Sigmoid colon (tissue), 7 donors: ENCODE measurements around the gene RAB29. TPM values are rescaled to one million over a fixed set of nuclear protein-coding genes. Genes with fewer than 3 reads are reported as not detected.

Experiments
- DNase-seq: peaks from one replicate; pipeline ENCODE4 v3.0.0-alpha.2; 2019
- H3K27ac ChIP-seq, 4 donors: fragments of 200-600 bp; sonication (generic); one replicate each; pipeline ENCODE4 v1.5.1; 2016 to 2019; ENCODE audit warnings: mild to moderate bottlenecking in 1 of 4
- H3K27me3 ChIP-seq, 3 donors: fragments of 200-600 bp; sonication (generic); one replicate each; pipeline ENCODE4 v1.5.1; 2019; ENCODE audit warnings: mild to moderate bottlenecking in 1 of 3
- H3K36me3 ChIP-seq, 4 donors: fragments of 200-600 bp; sonication (generic); one replicate each; pipeline ENCODE4 v1.5.1; 2016 to 2019
- H3K4me1 ChIP-seq, 4 donors: fragments of 200-600 bp; sonication (generic); one replicate each; pipeline ENCODE4 v1.5.1; 2017 to 2019
- H3K4me3 ChIP-seq, 4 donors: fragments of 200-600 bp; sonication (generic); one replicate each; pipeline ENCODE4 v1.5.1; 2017 to 2019; ENCODE audit warnings: mild to moderate bottlenecking in 2 of 4, moderate library complexity in 1 of 4
- H3K9me3 ChIP-seq, 4 donors: fragments of 200-600 bp in 3 of 4; sonication (generic) in 3 of 4; one replicate each; pipeline versions ENCODE4 v1.5.1 to v1.6.1; 2013 to 2019
- CTCF ChIP-seq, 4 experiments: fragments of 450-650 bp in 3 of 4; fragments of 200-600 bp in 1 of 4; IDR thresholded peaks; one replicate each; pipeline ENCODE4 v1.5.1; 2016 to 2019; ENCODE audit warnings: antibody characterized with exemption in 4 of 4, mild to moderate bottlenecking in 3 of 4, moderate library complexity in 2 of 4
- EP300 ChIP-seq, 4 donors: sonication (generic); formaldehyde crosslinking; IDR thresholded peaks; one replicate each; pipeline ENCODE4 v1.6.1; 2017; ENCODE audit warnings: antibody characterized with exemption in 4 of 4
- POLR2A ChIP-seq, 2 donors: fragments of 450-650 bp; IDR thresholded peaks; one replicate each; pipeline ENCODE4 v1.6.1; 2016; ENCODE audit warnings: antibody characterized with exemption in 2 of 2, mild to moderate bottlenecking in 2 of 2, moderate library complexity in 2 of 2
- POLR2AphosphoS5 ChIP-seq, 4 donors: sonication (generic); formaldehyde crosslinking; IDR thresholded peaks; one replicate each; pipeline ENCODE4 v1.6.1; 2017; ENCODE audit warnings: antibody characterized with exemption in 4 of 4
- WGBS, 2 donors: extraction: QIAGEN DNeasy Blood & Tissue Kit; methylation state at CpG; one replicate each; pipeline ENCODE4 v1.1.7; 2013; 5-methylcytosine and 5-hydroxymethylcytosine counted together
- intact Hi-C: fragments of 100-400 bp; cut with DNase I; formaldehyde crosslinking; loops from one replicate; pipeline ENCODE4 v1.15.1; 2023
- polyA plus RNA-seq, 3 donors: library from polyadenylated mRNA; stranded (reverse); fragments of 200-250 nt; gene quantifications; one replicate each; pipeline ENCODE4 v1.2.3, GENCODE V29; 2013
- total RNA-seq, 4 donors: library from RNA; depleted of rRNA; stranded (reverse); fragments of >200 nt; gene quantifications; one replicate each; pipeline ENCODE4 v1.1.0, GENCODE V29; 2016
- donor health status: healthy with polysubstance abuse.
- donor health status: Bipolar disorder and iron deficiency.
- donor health status: healthy.

The RAB29 gene
- total and polyA plus RNA-seq, 7 donors = 6.9 to 28.5 (median 19.8) TPM

- Histone ChIP-seq H3K4me1 (peaks cover 0 to 11% (median 2%) of the 10 kb centered on the region in 4 donors), H3K27me3 (no peaks in the 10 kb centered on the region), H3K9me3 (no peaks in the 10 kb centered on the region), H3K36me3 (no peaks in the 10 kb centered on the region), H3K4me3 (no peak overlapping the region), H3K27ac (peak overlapping the region; percentile 40 to 81 (median 62))
- TF ChIP-seq CTCF (IDR thresholded peaks at IDR 0.05) = no peak
- TF ChIP-seq EP300 (IDR thresholded peaks at IDR 0.05) = no peak
- TF ChIP-seq POLR2A (IDR thresholded peaks at IDR 0.05) = no peak
- TF ChIP-seq POLR2AphosphoS5 (IDR thresholded peaks at IDR 0.05) = no peak
- DNase-seq = no peak
- WGBS, 2 donors = 71 to 74% methylated on average over 4 of the region's 4 CpGs
- intact Hi-C loops = no loop called here
Observed at GRCh38 chr1:205782627-205783432, 7.5 kb upstream of the RAB29 start.

GRCh38 chr1:205780335-205780734, 5.1 kb upstream of the RAB29 start:
- no peaks in the 10 kb centered on the region for H3K27me3 ChIP-seq
- H3K9me3 ChIP-seq = no peaks in the 10 kb centered on the region
- 71 to 83% methylated on average over 5 of the region's 5 CpGs for WGBS, 2 donors
- no peak overlapping the region for H3K27ac ChIP-seq
- H3K36me3 ChIP-seq = no peaks in the 10 kb centered on the region
- no peak for DNase-seq
- intact Hi-C loops = no loop called here
- H3K4me3 ChIP-seq = no peak overlapping the region
- TF ChIP-seq EP300 (IDR thresholded peaks at IDR 0.05) (no peak), POLR2AphosphoS5 (IDR thresholded peaks at IDR 0.05) (no peak), POLR2A (IDR thresholded peaks at IDR 0.05) (no peak), CTCF (IDR thresholded peaks at IDR 0.05) (no peak)
- H3K4me1 ChIP-seq = peaks cover 0 to 18% (median 2%) of the 10 kb centered on the region in 4 donors

GRCh38 chr1:205777994-205778393, 2.7 kb upstream of the RAB29 start:
- H3K27me3 ChIP-seq = no peaks in the 10 kb centered on the region
- no peak overlapping the region for H3K27ac ChIP-seq
- intact Hi-C loops = no loop called here
- no peaks in the 10 kb centered on the region for H3K36me3 ChIP-seq
- no peak for DNase-seq
- no peak overlapping the region for H3K4me3 ChIP-seq
- H3K4me1 ChIP-seq = peaks cover 0 to 16% (median 9%) of the 10 kb centered on the region in 4 donors
- TF ChIP-seq CTCF (IDR thresholded peaks at IDR 0.05) = no peak
- no peak for TF ChIP-seq EP300 (IDR thresholded peaks at IDR 0.05)
- TF ChIP-seq POLR2A (IDR thresholded peaks at IDR 0.05) = no peak
- no peak for TF ChIP-seq POLR2AphosphoS5 (IDR thresholded peaks at IDR 0.05)
- no peaks in the 10 kb centered on the region for H3K9me3 ChIP-seq
- 66 to 83% methylated on average over 2 of the region's 2 CpGs for WGBS, 2 donors

GRCh38 chr1:205775717-205776056, 405 bp upstream of the RAB29 start:
- Histone ChIP-seq H3K9me3 (no peaks in the 10 kb centered on the region), H3K4me3 (peak overlapping the region in 3 of 4 donors; percentile 50 to 86 (median 70)), H3K27ac (peak overlapping the region; percentile 49 to 80 (median 70)), H3K36me3 (no peaks in the 10 kb centered on the region), H3K4me1 (peaks cover 0 to 16% (median 9%) of the 10 kb centered on the region in 4 donors), H3K27me3 (no peaks in the 10 kb centered on the region)
- DNase-seq = no peak
- intact Hi-C loops = loop anchor here (2.0 kb wide), 2 partner anchors 25 to 37 kb away; partner anchors contain the start of genes NUCKS1 and SLC41A1
- peak in 2 of 4 donors; percentile 2 to 8 for TF ChIP-seq POLR2AphosphoS5 (IDR thresholded peaks at IDR 0.05)
- no peak for TF ChIP-seq CTCF (IDR thresholded peaks at IDR 0.05)
